Measurements from ENCODE around the gene CNIH2. TPM values are rescaled to one million over a fixed set of nuclear protein-coding genes. Genes with fewer than 3 reads are reported as not detected.

The CNIH2 gene
- total and polyA plus RNA-seq, 2 of the 8 experiments (the other 6 are each of a cell fraction or from before 2014, with no cell fraction given): 12.5 to 15.8 TPM

GRCh38 chr11:66247801-66248200 lies 30.2 kb upstream of the CNIH2 start (continued):
- no peak for TF ChIP-seq CHD7 (IDR thresholded peaks at IDR 0.05; ENCODE audit: insufficient replicate concordance, low read length)

All from H1 (cell line).